Upper lobe of right lung (tissue), 1 donor: Measurements from ENCODE around the gene RNF43. TPM values are rescaled to one million over a fixed set of nuclear protein-coding genes. Genes with fewer than 3 reads are reported as not detected.

ENCODE experiments used
- ATAC-seq: fragments of 200-7000 bp; cut with Tn5 transposase; one replicate; pipeline ENCODE4 v1.9.1; 2020; ENCODE audit warnings: mild to moderate bottlenecking, moderate library complexity
- DNase-seq: peaks from one replicate; pipeline ENCODE4 v3.0.0-alpha.2; 2020
- H3K27ac ChIP-seq: fragments of 200-600 bp; one replicate; pipeline ENCODE4 v1.8.0; 2022
- H3K27me3 ChIP-seq: fragments of 200-600 bp; one replicate; pipeline ENCODE4 v1.8.0; 2022; ENCODE audit warnings: mild to moderate bottlenecking
- H3K36me3 ChIP-seq: fragments of 200-600 bp; one replicate; pipeline ENCODE4 v1.8.0; 2022
- H3K4me1 ChIP-seq: fragments of 200-600 bp; one replicate; pipeline ENCODE4 v1.8.0; 2022
- H3K4me3 ChIP-seq: fragments of 200-600 bp; one replicate; pipeline ENCODE4 v1.8.0; 2022; ENCODE audit warnings: mild to moderate bottlenecking
- H3K9me3 ChIP-seq: fragments of 200-600 bp; one replicate; pipeline ENCODE4 v1.8.0; 2022
- CTCF ChIP-seq: fragments of 200-600 bp; IDR thresholded peaks from one replicate; pipeline ENCODE4 v1.8.0; 2022; ENCODE audit warnings: antibody characterized with exemption
- intact Hi-C: fragments of 100-400 bp; cut with DNase I; formaldehyde crosslinking; loops from one replicate; pipeline ENCODE4 v1.11.0; 2022
- total RNA-seq: library from RNA; stranded (reverse); fragmentation: NEBNext Ultra II Directional; extraction: Animal tissue kit (Norgen Biotek cat#: 25700); gene quantifications from one replicate; pipeline ENCODE4 v1.2.1, GENCODE V29; 2021
- donor health status: DM: no; HTN: yes; CAD: no; lungs with severe emphysema.

RNF43 gene
- total RNA-seq, 1 donor from 2014 or later, result 7.5 TPM

GRCh38 chr17:58375811-58376210 lies 41.5 kb downstream of the RNF43 start:
- intact Hi-C loops, result no loop called here
- Histone ChIP-seq H3K36me3 (no peaks in the 10 kb centered on the region), H3K4me1 (peaks cover 25% of the 10 kb centered on the region), H3K4me3 (no peak overlapping the region), H3K27me3 (no peaks in the 10 kb centered on the region), H3K9me3 (no peaks in the 10 kb centered on the region), H3K27ac (no peak overlapping the region)
- DNase-seq (no peak), ATAC-seq (no peak)
- no peak for TF ChIP-seq CTCF

- Histone ChIP-seq H3K4me1 (peaks cover 20% of the 10 kb centered on the region), H3K27ac (no peak overlapping the region), H3K4me3 (no peak overlapping the region), H3K27me3 (no peaks in the 10 kb centered on the region), H3K9me3 (no peaks in the 10 kb centered on the region), H3K36me3 (no peaks in the 10 kb centered on the region)
- DNase-seq (no peak), ATAC-seq (peak; percentile 34)
- no peak for TF ChIP-seq CTCF
- intact Hi-C loops, result no loop called here
Measured at GRCh38 chr17:58375256-58375655, 42.1 kb downstream of the RNF43 start.

- DNase-seq (no peak), ATAC-seq (no peak)
- H3K4me3 ChIP-seq, result no peak overlapping the region
- TF ChIP-seq CTCF, result no peak
- no peaks in the 10 kb centered on the region for H3K9me3 ChIP-seq
- H3K36me3 ChIP-seq, result no peaks in the 10 kb centered on the region
- intact Hi-C loops, result no loop called here
- H3K4me1 ChIP-seq, result peaks cover 19% of the 10 kb centered on the region
- no peaks in the 10 kb centered on the region for H3K27me3 ChIP-seq
- H3K27ac ChIP-seq, result no peak overlapping the region
Measured at GRCh38 chr17:58373923-58374322, 43.4 kb downstream of the RNF43 start.

DNA sequence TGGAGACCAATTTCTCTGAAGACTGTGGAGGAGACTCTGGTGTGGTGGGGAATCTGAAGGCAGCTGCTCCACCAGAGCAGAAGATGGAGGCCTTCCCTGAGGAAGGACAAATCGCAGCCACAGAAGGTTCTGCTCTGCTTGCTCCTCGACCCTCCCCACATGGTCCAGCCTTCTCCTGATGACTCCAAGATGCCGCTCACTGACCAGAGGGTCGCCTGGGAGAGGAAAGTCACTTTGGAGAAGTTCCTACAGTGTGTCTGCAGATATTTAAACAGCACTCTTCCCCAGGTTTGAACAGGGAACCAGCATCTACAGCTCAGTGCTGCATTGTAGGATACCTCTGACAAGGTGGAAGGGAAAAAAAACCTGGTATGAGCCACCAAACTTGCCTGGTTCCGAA lies 44.3 kb downstream of the RNF43 start:
- peaks cover 19% of the 10 kb centered on the region for H3K4me1 ChIP-seq

DNA sequence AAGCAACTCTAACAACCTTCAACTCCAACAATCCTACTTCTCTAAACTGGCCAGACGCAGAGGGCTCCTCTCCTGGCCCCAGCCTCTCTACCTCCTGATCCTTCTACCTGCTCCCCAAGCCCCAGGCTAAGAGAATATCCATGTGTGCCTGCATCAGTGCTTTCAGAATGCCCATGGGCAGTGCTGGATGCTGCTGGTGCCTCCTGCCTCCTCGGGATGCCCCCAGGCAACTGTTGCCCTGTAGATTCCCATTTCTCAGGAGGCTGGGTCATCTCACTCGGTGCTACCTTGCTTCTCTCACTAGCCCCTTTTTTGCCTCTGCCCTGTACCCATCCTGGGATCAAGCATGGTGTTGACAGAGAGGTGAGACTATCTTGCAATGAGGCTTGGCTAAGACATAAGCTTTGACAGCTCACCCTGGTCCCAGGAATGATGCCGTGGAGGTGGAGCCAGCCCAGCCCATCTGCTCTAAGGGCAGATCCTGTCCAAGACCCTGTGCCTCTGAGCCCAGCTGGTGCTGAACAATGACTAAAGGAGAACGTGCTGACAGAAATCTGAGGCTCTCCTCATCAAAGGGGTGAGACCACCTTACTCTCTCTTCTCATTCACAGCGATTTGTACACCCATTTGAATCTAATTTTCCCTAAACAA lies 45.9 kb downstream of the RNF43 start:
- H3K4me3 ChIP-seq, result no peak overlapping the region
- intact Hi-C loops, result no loop called here
- ATAC-seq (no peak), DNase-seq (no peak)
- H3K9me3 ChIP-seq, result no peaks in the 10 kb centered on the region
- no peak for TF ChIP-seq CTCF
- peaks cover 13% of the 10 kb centered on the region for H3K4me1 ChIP-seq
- H3K27me3 ChIP-seq, result no peaks in the 10 kb centered on the region
- no peaks in the 10 kb centered on the region for H3K36me3 ChIP-seq
- H3K27ac ChIP-seq, result no peak overlapping the region

More for the DNA sequence above, 44.3 kb downstream of the RNF43 start:
- DNase-seq, result no peak
- H3K4me3 ChIP-seq, result no peak overlapping the region
- no peak overlapping the region for H3K27ac ChIP-seq
- H3K27me3 ChIP-seq, result no peaks in the 10 kb centered on the region
- H3K9me3 ChIP-seq, result no peaks in the 10 kb centered on the region
- no peak for TF ChIP-seq CTCF
- no peak for ATAC-seq
- H3K36me3 ChIP-seq, result no peaks in the 10 kb centered on the region
- intact Hi-C loops, result no loop called here

DNA sequence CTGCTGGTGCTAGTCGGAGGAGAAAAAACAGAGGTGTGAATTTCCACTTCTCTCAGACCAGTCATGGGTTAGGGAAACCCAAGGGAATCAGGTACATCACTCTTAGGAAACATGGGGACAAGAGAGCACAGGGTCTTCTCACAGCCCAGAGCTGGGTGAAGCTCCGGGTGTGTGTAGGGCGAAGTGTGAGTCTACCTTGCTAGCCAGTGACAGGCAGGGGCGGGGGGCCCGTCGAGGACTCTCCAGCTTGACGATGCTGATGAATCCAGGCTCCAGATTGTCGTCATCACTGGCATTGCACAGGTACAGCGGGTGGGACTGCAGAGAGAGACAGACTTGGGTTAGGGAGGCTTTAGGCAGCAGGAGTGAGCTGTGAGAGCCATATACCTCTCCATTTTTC lies 46.6 kb downstream of the RNF43 start:
- H3K4me1 ChIP-seq, result peaks cover 7% of the 10 kb centered on the region
- H3K4me3 ChIP-seq, result no peak overlapping the region
- H3K9me3 ChIP-seq, result no peaks in the 10 kb centered on the region
- ATAC-seq, result no peak
- intact Hi-C loops, result no loop called here
- TF ChIP-seq CTCF, result no peak
- no peak overlapping the region for H3K27ac ChIP-seq
- no peaks in the 10 kb centered on the region for H3K36me3 ChIP-seq
- DNase-seq, result no peak
- H3K27me3 ChIP-seq, result no peaks in the 10 kb centered on the region
